GM19035 (cell line): ENCODE results near the gene PARP11.

ENCODE experiments used
- ATAC-seq: cut with Tn5 transposase; IDR thresholded peaks from one replicate; pipeline ENCODE4 v1.9.1; 2021; ENCODE audit not compliant: unreplicated experiment

PARP11 gene

GRCh38 chr12:3827301-3828000 lies 45.7 kb downstream of the PARP11 start:
- no peak for ATAC-seq

- ATAC-seq = no peak
These were observed 51.8 kb downstream of the PARP11 start for GRCh38 chr12:3821441-3821840.

GRCh38 chr12:3820122-3820521 lies 53.1 kb downstream of the PARP11 start:
- ATAC-seq = no peak

- no peak for ATAC-seq
These were observed 56.9 kb downstream of the PARP11 start for GRCh38 chr12:3816266-3816665.

- ATAC-seq = no peak
These were observed 58.0 kb downstream of the PARP11 start for GRCh38 chr12:3815094-3815766.

- no peak for ATAC-seq
These were observed 62.7 kb downstream of the PARP11 start for GRCh38 chr12:3810540-3810939.

GRCh38 chr12:3810016-3810370 lies 63.2 kb downstream of the PARP11 start:
- ATAC-seq = no peak

GRCh38 chr12:3809357-3810015 lies 63.7 kb downstream of the PARP11 start:
- ATAC-seq = no peak

- no peak for ATAC-seq
These were observed 68.1 kb downstream of the PARP11 start for GRCh38 chr12:3805077-3805476.

GRCh38 chr12:3803865-3804472 lies 69.2 kb downstream of the PARP11 start:
- ATAC-seq = no peak

- ATAC-seq = no peak
These were observed 70.5 kb downstream of the PARP11 start for GRCh38 chr12:3802721-3803120.

- no peak for ATAC-seq
These were observed 75.6 kb downstream of the PARP11 start for GRCh38 chr12:3797531-3798048.

- ATAC-seq = no peak
These were observed 77.6 kb downstream of the PARP11 start for GRCh38 chr12:3795492-3796133.

- ATAC-seq = no peak
These were observed 78.1 kb downstream of the PARP11 start for GRCh38 chr12:3795066-3795465.

GRCh38 chr12:3792623-3793288 lies 80.4 kb downstream of the PARP11 start:
- ATAC-seq = no peak

- ATAC-seq = no peak
These were observed 81.8 kb downstream of the PARP11 start for GRCh38 chr12:3791256-3791874.

GRCh38 chr12:3790642-3791041 lies 82.6 kb downstream of the PARP11 start:
- no peak for ATAC-seq

- ATAC-seq = no peak
These were observed 83.4 kb downstream of the PARP11 start for GRCh38 chr12:3789838-3790237.

- no peak for ATAC-seq
These were observed 95.9 kb downstream of the PARP11 start for GRCh38 chr12:3777206-3777809.
